Vagina (tissue), 2 donors: ENCODE results near the gene TSTD2.

Source experiments
- POLR2A ChIP-seq, 2 donors: fragments of 450-650 bp; IDR thresholded peaks; one replicate each; pipeline ENCODE4 v1.6.1; 2017; ENCODE audit warnings: antibody characterized with exemption in 2 of 2, mild to moderate bottlenecking in 2 of 2, moderate library complexity in 2 of 2
- POLR2AphosphoS5 ChIP-seq, 2 donors: sonication (generic); formaldehyde crosslinking; IDR thresholded peaks; one replicate each; pipeline ENCODE4 v1.9.0; 2017; ENCODE audit warnings: antibody characterized with exemption in 2 of 2, mild to moderate bottlenecking in 2 of 2, low read depth in 1 of 2; ENCODE audit not compliant: insufficient read depth in 1 of 2
- TF ChIP-seq, protein P1 (sequence below), 3 experiments: fragments of 450-650 bp in 2 of 3; fragments of 200-600 bp in 1 of 3; sonication (generic) in 1 of 3; IDR thresholded peaks; one replicate each; pipeline ENCODE4 v1.5.1; 2017 to 2019; ENCODE audit warnings: antibody characterized with exemption in 3 of 3, mild to moderate bottlenecking in 2 of 3, moderate library complexity in 2 of 3

DNA sequence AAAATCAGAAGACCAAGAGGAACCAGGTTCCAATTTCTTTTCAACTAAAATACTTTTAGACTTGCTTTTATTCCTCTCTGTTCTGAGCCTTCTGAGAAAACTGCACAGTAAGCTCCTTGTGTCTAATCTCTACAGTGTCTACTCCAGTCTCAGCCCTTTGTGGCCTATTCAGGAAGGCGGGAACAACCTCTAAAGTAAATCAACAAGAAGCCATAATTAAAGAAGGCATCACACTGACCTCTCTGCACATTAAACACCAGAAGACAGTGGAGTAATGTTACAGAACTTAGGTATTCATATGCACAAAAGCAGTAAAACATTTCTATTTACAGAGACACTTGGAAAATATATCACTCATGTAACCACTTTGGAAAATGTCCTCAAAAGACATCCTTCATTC, 49.1 kb upstream of the TSTD2 start:
- TF ChIP-seq, protein P1, sequence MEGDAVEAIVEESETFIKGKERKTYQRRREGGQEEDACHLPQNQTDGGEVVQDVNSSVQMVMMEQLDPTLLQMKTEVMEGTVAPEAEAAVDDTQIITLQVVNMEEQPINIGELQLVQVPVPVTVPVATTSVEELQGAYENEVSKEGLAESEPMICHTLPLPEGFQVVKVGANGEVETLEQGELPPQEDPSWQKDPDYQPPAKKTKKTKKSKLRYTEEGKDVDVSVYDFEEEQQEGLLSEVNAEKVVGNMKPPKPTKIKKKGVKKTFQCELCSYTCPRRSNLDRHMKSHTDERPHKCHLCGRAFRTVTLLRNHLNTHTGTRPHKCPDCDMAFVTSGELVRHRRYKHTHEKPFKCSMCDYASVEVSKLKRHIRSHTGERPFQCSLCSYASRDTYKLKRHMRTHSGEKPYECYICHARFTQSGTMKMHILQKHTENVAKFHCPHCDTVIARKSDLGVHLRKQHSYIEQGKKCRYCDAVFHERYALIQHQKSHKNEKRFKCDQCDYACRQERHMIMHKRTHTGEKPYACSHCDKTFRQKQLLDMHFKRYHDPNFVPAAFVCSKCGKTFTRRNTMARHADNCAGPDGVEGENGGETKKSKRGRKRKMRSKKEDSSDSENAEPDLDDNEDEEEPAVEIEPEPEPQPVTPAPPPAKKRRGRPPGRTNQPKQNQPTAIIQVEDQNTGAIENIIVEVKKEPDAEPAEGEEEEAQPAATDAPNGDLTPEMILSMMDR (IDR thresholded peaks at IDR 0.05), result no peak
- TF ChIP-seq POLR2AphosphoS5 (IDR thresholded peaks at IDR 0.05; ENCODE audit: insufficient read depth in 1 of 2, low read depth in 1 of 2) (no peak), POLR2A (IDR thresholded peaks at IDR 0.05) (no peak)
